ENCODE measurements around the gene KIF26B.

DNA sequence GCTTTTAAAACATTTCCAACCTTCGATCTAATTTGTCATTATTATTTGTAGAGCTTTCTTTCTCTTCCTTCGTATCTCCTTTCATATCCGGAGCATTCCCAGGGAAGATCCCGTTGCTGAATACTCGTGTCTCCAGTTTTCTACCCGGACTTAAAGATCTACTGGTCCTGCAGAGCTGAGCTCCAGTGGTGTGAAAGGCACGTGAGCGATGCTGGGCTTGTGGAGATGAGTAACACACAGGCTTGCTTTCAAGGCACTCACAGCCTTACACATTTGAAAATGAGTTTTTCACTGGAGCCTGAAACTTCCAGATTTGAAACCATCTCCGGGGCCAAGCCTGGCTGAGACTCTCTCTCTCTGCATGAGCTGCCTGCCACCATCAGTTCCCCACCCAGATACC is 428.3 kb downstream of the KIF26B start:
- TF ChIP-seq CTCF (IDR thresholded peaks at IDR 0.05), result no peak
- TF ChIP-seq POLR2A (IDR thresholded peaks at IDR 0.05), result no peak
